SU-DHL-6 (cell line): ENCODE measurements around the gene OTOGL.

Source experiments
- CTCF ChIP-seq: fragments of 200-600 bp; sonication (generic); IDR thresholded peaks from one replicate; pipeline ENCODE4 v1.5.1; 2017; ENCODE audit warnings: antibody characterized with exemption, mild to moderate bottlenecking, low read length, moderate library complexity; ENCODE audit not compliant: insufficient read depth, poor library complexity, severe bottlenecking
- EZH2phosphoT487 ChIP-seq: fragments of 200-600 bp; sonication (generic), shearing (Covaris generic); conservative IDR thresholded peaks from 2 replicates; pipeline ENCODE4 v1.6.1; 2018; ENCODE audit warnings: mild to moderate bottlenecking, antibody characterized with exemption, low read length, moderate library complexity, mixed read lengths

- TF ChIP-seq CTCF = no peak
- no peak for TF ChIP-seq EZH2phosphoT487
These were observed 88.3 kb downstream of the OTOGL start for GRCh38 chr12:80187660-80188090.
